HG03039 (cell line): Measurements from ENCODE around the gene TMEM154.

ENCODE experiments used
- ATAC-seq: cut with Tn5 transposase; IDR thresholded peaks from one replicate; pipeline ENCODE4 v1.9.1; 2021; ENCODE audit warnings: mild to moderate bottlenecking, moderate library complexity; ENCODE audit not compliant: unreplicated experiment

Gene TMEM154

GRCh38 chr4:152679414-152680281, at the start of gene TMEM154:
Gene TMEM154 (minus strand): TSS chr4:152679997. CDS start chr4:152679933, 64 bp downstream.
- peak; percentile 48 for ATAC-seq

GRCh38 chr4:152729466-152729865, 49.7 kb upstream of the TMEM154 start:
- ATAC-seq: no peak

- no peak for ATAC-seq
Measured at GRCh38 chr4:152728343-152728742, 48.5 kb upstream of the TMEM154 start.

- no peak for ATAC-seq
Measured at GRCh38 chr4:152727784-152728183, 48.0 kb upstream of the TMEM154 start.

GRCh38 chr4:152724494-152724893, 44.7 kb upstream of the TMEM154 start:
- no peak for ATAC-seq

- no peak for ATAC-seq
Measured at GRCh38 chr4:152723236-152723635, 43.4 kb upstream of the TMEM154 start.

GRCh38 chr4:152719801-152720556, 40.2 kb upstream of the TMEM154 start:
- ATAC-seq: no peak

GRCh38 chr4:152719291-152719690, 39.5 kb upstream of the TMEM154 start:
- ATAC-seq: no peak

- ATAC-seq: no peak
Measured at GRCh38 chr4:152715076-152715475, 35.3 kb upstream of the TMEM154 start.

GRCh38 chr4:152713951-152714705, 34.3 kb upstream of the TMEM154 start:
- no peak for ATAC-seq

GRCh38 chr4:152709675-152710438, 30.1 kb upstream of the TMEM154 start:
- ATAC-seq: no peak

- ATAC-seq: no peak
Measured at GRCh38 chr4:152708796-152709195, 29.0 kb upstream of the TMEM154 start.

GRCh38 chr4:152708361-152708760, 28.6 kb upstream of the TMEM154 start:
- no peak for ATAC-seq

GRCh38 chr4:152707632-152708031, 27.8 kb upstream of the TMEM154 start:
- no peak for ATAC-seq

GRCh38 chr4:152705903-152706302, 26.1 kb upstream of the TMEM154 start:
- ATAC-seq: no peak

GRCh38 chr4:152704788-152705187, 25.0 kb upstream of the TMEM154 start:
- ATAC-seq: no peak

GRCh38 chr4:152700151-152700550, 20.4 kb upstream of the TMEM154 start:
- ATAC-seq: no peak

GRCh38 chr4:152699313-152699712, 19.5 kb upstream of the TMEM154 start:
- no peak for ATAC-seq

GRCh38 chr4:152698089-152698499, 18.3 kb upstream of the TMEM154 start:
- no peak for ATAC-seq

GRCh38 chr4:152697284-152698088, 17.7 kb upstream of the TMEM154 start:
- no peak for ATAC-seq
